ENCODE data around the gene DNHD1. TPM values are rescaled to one million over a fixed set of nuclear protein-coding genes. Genes with fewer than 3 reads are reported as not detected.

Gene DNHD1
- total and polyA plus RNA-seq, 2 of the 4 experiments (the other 2 are of a cell fraction): 1.8 to 3.6 TPM

DNA sequence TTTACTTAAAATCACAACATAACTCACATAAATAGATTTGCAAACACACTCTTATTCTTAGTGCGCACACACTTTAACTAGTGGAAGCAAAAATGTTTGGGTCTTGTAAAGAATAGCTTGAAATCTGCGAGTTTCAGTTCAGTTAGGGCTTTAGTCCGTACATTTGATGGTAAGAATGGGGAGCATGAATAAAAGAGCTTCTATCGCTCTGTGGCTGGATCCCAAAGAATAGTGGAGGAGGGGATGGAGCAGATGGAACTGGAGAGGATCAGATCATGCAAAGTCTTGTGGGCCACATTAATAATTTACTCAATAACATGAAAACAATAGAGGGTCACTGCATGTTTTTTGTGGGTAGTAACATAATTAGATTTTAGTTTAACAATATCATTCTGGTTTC lies 44.3 kb downstream of the DNHD1 start:
- H3K18ac ChIP-seq (ENCODE audit: low read depth, low read length): no peak overlapping the region
- H2AFZ ChIP-seq (replicated peaks; ENCODE audit: low read length, poor library complexity): no peak overlapping the region
- no peak overlapping the region for H3K14ac ChIP-seq (replicated peaks; ENCODE audit: low read depth, low read length)
- H3K4ac ChIP-seq (ENCODE audit: low read depth, low read length): no peak overlapping the region
- no peaks in the 10 kb centered on the region for H3K79me1 ChIP-seq (ENCODE audit: low read depth in 1 of 2, low read length in 2 of 2)
- dilution Hi-C loops (cut with HindIII; ENCODE audit: low sequenced_read_pairs, unreplicated experiment) (no loop called here), intact Hi-C loops (cut with micrococcal nuclease) (loop anchor here (5.0 kb wide), 1 partner anchor 51 kb away; no protein-coding TSS in a partner anchor), in situ Hi-C loops (cut with MboI; ENCODE audit: low sequenced_read_pairs) (no loop called here)
- no peak overlapping the region for H3K56ac ChIP-seq (ENCODE audit: extremely low read depth, insufficient read depth, low read length)
- no peak overlapping the region for H4K91ac ChIP-seq (ENCODE audit: insufficient read depth, low read depth, low read length)
- no peak overlapping the region for H2BK120ac ChIP-seq (ENCODE audit: low read depth, low read length)
- H3K9ac ChIP-seq (ENCODE audit: low read depth, low read length): no peak overlapping the region
- no peak overlapping the region for H3K4me3 ChIP-seq (ENCODE audit: insufficient read depth, low read depth, low read length)
- H3K9me1 ChIP-seq (ENCODE audit: insufficient read depth, low read length): no peaks in the 10 kb centered on the region; the same call in 1 of the 2 replicates
- no peaks in the 10 kb centered on the region for H3K9me3 ChIP-seq (ENCODE audit: control insufficient read depth, insufficient read depth, low read length)
- DNase-seq (no peak), ATAC-seq (ENCODE audit: low read depth) (no peak)
- no peak overlapping the region for H3K27ac ChIP-seq (ENCODE audit: insufficient read depth, low read length)
- no peak overlapping the region for H2BK15ac ChIP-seq (ENCODE audit: low read depth, low read length)
- no peak overlapping the region for H3K4me2 ChIP-seq (ENCODE audit: low read depth, low read length)
- H4K20me1 ChIP-seq (ENCODE audit: insufficient read depth, low read length): no peaks in the 10 kb centered on the region
- H3K27me3 ChIP-seq (ENCODE audit: control insufficient read depth, insufficient read depth, low read length): no peaks in the 10 kb centered on the region
- H2BK5ac ChIP-seq (ENCODE audit: low read depth, low read length, poor library complexity, severe bottlenecking): no peak overlapping the region
- no peak overlapping the region for H4K5ac ChIP-seq (ENCODE audit: low read depth, low read length)
- no peak overlapping the region for H4K8ac ChIP-seq (ENCODE audit: low read depth in 2 of 2, low read length in 2 of 2)
- no TSS peak for BruUV-seq (replicated peaks)
- no peak overlapping the region for H2AK5ac ChIP-seq (ENCODE audit: low read depth, low read length)
- 92% methylated on average over 2 of the region's 4 CpGs; no CpG with 5 or more reads in 1 of the 2 experiments for WGBS, 2 experiments (ENCODE audit: extremely low coverage in 2 of 2, insufficient read length in 1 of 2)
- no peak overlapping the region for H2BK20ac ChIP-seq (ENCODE audit: low read depth, low read length)
- H3K36me3 ChIP-seq (ENCODE audit: control insufficient read depth, insufficient read depth, low read length): no peaks in the 10 kb centered on the region
- CTCF ChIA-PET: interaction anchor here (0.6 to 1.8 kb wide), 2 partner anchors 10 to 103 kb away, joined by 3 to 5 read pairs; no protein-coding TSS in a partner anchor
- H3K23ac ChIP-seq (ENCODE audit: low read depth, low read length): no peak overlapping the region
- POLR2A ChIA-PET (ENCODE audit: unreplicated experiment): no interaction called here
- H3K4me1 ChIP-seq (ENCODE audit: control insufficient read depth, insufficient read depth, low read length): no peaks in the 10 kb centered on the region
- TF ChIP-seq MAFK (IDR thresholded peaks at IDR 0.05; ENCODE audit: low read depth, low read length): no peak
- no peak for TF ChIP-seq MXI1 (IDR thresholded peaks at IDR 0.05; ENCODE audit: borderline replicate concordance, low read depth, low read length)
- no peak for TF ChIP-seq CTCF (conservative IDR thresholded peaks at IDR 0.05; ENCODE audit: low read depth, low read length)
- H2AK9ac ChIP-seq (replicated peaks; ENCODE audit: low read depth, low read length, poor library complexity): no peak overlapping the region
